ENCODE data around the gene SLC9C1.

SLC9C1 gene

DNA sequence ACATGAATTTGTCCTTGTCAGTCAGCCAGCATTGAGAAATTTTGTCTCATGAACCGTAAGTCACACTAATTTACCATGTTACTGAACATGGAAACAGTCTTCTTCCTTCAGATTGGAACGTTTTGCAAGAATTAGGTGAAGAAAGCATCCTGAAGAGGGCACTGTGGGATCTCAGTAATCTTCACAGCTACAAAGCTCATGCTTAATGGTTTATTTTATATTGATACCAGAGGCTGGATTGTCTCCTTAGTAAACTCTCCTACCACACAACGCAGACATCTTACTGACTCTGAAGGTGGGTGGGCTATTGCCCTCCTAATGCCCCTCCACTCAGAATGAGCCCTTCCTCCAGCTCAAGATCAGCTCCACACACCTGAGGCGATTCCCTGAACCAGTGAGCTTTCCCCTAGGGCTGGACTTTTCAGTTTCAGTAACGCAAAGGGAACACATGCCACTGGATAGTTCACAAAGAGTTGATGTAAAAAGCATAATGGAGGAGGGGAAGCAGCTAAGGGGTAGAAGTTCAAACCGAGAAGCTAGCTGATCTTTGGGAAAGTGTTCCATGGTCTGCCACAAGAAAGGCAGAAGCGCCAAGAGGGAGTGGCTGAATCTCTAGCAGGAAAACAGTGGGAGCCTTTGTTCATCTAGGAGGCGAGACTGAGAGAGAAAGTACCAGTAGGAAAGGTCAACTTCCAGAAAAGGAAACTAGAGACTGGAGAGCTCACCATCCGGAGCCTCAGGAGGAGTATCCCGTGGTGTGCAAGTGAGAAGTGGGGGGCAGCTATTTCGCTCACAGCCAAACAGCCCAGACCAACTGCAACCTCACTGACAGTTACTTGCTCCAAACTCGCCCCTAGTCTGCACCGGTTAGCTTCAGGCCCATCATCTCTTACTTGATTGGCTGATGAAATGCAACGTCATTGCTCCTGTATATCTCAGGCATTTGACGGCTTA is at the start of gene SLC9C1:
Gene SLC9C1 (minus strand): TSS at position 849 of the 954 bp plus-strand sequence. CDS start 7,425 bp downstream, outside the sequence.
- DNase-seq: no peak

DNA sequence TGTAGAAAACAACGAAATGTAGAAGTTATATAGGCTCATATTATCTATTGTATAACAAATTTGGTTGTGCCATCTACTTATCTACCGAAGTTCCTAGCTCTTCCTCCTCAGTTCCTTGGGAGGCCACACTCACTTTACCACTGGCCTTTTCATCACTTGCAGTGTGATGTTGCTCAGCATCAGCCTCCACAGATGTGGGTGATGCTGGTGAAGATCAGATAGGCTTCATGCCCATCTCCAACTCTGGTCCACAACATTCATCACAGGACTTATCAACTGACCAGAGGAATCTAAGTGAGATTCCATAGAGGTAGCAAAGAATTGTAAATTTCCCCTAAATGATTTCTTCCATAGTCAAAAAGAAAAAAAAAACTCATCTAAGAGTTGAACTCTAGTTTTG is 47.4 kb upstream of the SLC9C1 start:
- DNase-seq: no peak

DNA sequence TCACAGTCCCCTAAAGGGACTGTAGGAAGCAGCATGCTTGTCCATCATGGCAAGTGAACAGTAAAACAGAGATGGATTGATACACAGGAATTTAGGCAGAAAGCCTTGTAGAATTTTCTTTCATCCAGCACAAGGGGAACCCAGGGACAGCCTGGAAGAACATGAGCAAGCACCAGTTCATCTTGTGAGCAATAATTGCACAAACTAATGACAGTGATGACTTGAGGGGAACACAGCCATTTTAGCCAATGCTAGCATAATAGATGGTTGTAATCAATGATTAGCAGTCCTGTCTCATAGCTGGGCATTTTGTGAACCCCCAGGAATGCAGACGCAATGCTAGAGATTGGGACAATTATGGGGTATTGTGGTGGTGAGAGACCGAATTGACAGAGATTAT is 45.6 kb upstream of the SLC9C1 start:
- no peak for DNase-seq

DNA sequence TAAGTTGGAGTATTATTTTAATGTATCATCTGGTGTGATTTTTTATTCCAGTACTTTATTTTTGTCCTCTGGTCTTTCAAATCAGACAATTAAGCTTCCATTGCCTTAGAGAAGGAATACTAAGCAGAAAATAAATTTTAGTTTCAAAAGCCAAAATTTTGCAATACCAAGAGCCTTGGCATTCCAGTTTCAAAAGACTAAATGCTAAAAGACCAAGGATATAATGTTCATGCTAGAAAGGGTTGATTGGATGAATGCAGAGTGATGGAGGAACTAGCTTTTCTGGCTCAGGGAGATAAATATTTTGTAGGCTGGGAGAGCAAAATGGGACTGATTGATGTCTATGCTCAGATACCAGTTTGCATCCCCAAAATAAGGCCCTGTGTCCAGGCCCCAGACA is 45.1 kb upstream of the SLC9C1 start:
- DNase-seq: no peak

DNA sequence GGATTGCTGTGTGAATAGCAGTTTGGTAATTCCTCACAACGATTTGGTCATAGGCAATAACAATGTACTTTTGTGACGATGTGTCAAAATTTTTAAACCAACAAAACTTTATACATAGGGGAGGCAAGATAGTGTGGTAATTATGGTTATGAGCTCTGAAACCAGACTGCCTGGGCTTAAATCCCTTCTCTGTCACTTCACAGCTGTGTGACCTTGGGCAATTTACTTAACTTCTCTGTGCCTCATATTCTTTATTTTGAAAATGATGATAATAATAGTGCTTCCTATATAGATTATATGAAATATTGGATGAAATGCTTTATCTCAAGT is 44.7 kb upstream of the SLC9C1 start:
- DNase-seq: no peak

DNA sequence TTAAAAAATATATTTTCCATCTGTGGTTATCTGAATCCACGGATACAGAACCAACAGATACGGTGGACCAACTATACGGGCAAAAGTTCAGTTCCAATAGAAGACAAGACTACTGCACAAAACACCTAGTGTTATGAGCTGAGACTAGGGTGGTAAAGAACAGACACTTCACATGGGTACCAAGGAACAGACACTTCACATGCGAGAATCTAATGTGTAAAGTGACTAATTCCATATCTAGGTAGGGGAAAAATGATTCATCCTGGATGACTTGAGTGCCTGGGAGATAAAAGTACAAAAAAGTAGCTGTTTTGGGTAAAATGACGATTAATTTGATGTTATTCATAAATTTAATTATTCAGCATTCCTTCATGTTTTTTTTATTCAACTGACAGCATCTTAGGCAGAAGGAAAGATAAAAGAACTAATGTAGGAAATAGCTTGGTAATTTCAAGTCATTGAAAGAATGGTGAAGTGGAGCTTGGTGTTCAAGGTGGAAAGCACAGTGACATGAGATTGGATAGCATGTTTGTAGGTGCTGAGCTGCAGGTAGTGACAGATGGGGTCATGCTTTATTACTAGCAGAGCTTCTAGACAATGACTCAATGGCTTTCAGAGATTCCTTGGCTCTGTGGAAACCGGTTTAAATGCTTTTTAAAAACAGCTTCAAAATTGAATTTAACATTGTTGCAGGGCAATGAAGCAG is 44.2 kb upstream of the SLC9C1 start:
- DNase-seq: no peak

DNA sequence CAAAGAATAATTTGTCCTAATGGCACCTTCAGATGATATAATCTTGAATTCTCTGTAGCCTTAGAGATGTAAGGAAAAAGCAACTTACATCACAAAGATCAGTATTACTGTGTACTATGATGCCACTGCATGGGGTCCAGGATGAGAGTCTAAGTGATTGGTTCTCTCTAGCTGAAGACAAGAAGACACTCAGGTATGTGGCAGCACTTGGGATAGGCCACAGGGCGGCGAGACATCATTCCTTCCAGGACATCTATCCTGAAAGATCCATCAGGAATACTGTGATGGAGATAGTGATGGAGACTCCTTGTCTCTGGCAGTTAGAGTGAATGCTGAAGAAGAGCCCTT is 41.4 kb upstream of the SLC9C1 start:
- DNase-seq: no peak

DNA sequence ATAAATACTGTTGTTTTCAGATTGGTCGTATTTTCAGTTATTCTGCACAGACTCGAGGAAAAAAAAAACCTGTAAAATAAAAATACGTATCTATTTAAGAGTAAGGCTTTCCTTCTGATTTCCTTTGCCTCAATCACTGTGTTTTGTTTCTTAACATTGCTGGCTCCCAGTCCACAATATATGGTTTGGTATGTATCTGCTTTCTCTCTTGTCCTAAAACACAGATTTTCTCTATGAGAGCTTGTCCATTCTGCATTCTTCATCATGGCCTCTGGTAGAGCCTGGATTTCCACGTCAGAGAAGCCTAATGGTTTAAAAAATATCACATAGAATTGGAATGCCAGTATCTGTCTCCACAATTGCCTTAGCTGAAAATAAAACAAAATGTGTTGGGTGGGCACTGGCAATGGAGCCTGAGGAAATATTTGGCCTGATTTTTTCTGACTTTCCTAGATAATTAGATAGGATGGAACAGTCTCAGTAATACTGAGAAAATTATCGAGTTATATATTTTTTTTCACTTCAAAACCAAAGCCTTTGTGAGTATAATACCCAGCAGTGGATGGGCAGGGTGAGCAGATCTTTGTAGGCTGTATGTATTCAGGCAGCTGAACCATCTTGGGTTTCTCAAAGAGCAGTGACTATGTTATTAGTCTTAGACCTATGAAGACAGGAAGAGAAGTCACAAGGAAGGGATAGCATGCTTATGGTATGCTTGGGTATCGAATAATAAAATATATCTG is 40.8 kb upstream of the SLC9C1 start:
- no peak for DNase-seq

DNA sequence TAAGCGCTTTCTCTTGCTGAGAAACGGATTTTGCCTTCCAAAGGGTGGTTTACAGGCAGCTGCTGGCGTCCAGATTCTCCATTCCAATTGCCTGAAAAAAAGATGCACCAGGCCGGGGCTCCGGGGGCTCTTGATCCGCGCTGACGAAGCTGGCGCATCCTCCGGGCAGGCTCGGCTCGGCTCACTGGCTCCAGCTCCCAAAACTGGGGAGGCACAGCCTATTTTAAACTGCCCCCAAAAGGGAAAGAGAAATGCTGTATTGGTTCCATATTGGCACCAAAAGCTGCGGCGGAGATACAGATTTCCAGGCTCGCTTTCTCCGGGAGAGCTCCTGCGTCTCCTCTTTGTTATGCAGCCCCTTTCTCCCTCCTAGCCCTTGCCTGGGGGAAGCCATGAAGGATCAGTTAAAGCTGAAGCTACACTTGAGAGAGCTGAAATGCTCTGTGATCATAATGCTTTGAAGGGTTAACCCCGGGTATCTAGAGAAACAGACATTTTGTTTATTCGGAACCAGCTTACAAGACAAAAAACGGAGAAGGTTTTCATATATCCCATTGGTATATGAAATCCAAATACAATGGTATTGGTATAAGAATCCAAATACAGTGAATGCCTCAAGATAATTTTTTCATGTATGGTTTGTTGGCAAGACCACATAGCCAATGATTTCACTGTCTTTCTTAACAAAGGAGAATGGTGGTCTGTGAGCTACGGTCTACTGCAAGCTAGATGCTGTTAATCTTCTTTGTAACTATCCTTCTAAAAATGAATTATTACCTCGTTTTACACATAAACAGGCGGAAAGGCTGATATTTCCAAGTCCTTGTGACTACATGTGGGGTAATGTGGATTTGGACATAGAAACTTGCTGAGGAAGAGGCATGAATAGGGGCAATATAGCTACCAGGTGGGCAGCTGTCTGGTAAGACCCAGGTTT is 39.6 kb upstream of the SLC9C1 start:
- no peak for DNase-seq

DNA sequence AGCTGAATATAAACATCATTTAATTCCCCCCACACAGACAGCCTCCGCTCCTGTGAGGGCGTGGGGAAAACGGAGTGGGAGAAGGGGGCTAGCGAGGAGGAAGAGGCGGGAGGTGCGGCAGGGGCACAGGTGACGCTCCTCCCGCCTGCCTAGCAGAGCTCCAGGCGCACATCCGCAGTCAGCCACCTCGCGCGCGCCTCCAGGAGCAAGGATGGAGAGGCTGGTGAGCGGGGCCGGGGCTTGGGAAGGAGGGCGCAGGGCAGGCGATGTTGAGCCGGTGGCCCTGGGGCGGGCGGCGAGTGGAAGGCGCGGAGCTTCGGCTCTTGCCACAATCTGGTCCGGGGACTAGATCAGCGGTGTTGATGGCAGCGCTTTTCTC is 39.0 kb upstream of the SLC9C1 start, which contains the start of gene CD200:
Gene CD200 (plus strand): TSS at position 155 of the 379 bp plus-strand sequence. CDS start 57 bp downstream, at position 212.
- DNase-seq: peak; percentile 58

DNA sequence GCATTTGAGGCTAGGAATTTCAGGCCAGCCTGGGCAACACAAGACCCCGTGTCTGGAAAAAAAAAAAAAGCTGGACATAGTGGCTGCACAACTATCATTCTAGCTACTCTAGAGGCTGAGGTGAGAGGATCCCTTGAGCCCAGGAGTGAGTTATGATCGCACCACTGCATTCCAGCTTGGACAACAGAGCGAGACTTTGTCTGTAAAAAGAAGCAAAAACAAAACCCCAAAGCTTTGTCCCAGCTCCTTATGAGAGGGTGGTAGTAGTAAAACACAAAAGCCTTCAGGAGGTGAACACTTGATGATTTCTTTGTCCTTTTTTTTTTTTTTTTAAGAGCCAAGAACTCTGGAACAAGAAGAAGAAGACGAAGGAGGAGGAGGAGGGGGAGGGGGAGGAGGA is 37.8 kb upstream of the SLC9C1 start:
- DNase-seq: no peak

DNA sequence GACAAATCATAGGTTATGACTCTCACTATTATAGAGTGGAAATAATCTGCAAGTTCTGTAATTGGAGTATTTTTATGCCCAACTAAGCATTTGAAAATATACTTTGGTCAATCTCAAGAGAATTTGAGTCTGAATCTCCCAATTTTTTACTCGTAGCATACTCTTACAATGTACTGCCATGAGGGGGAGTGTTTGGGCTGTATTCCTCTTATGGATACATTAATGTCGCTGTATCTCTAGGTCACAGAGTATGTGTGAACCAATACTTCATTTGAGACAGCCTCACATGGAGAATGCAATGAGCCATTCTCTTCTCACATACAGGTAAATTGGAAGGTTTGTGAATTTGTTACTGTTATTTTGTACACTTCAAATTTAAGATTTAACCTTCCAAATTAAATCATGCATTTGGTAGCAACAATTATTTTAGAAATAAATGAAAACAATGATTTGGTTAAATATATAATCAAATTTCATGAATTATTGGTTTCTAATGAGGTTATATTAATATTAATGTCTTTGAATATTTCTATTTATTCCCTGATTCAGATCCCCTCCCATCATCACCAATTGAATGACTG is 33.4 kb upstream of the SLC9C1 start:
- DNase-seq: no peak

DNA sequence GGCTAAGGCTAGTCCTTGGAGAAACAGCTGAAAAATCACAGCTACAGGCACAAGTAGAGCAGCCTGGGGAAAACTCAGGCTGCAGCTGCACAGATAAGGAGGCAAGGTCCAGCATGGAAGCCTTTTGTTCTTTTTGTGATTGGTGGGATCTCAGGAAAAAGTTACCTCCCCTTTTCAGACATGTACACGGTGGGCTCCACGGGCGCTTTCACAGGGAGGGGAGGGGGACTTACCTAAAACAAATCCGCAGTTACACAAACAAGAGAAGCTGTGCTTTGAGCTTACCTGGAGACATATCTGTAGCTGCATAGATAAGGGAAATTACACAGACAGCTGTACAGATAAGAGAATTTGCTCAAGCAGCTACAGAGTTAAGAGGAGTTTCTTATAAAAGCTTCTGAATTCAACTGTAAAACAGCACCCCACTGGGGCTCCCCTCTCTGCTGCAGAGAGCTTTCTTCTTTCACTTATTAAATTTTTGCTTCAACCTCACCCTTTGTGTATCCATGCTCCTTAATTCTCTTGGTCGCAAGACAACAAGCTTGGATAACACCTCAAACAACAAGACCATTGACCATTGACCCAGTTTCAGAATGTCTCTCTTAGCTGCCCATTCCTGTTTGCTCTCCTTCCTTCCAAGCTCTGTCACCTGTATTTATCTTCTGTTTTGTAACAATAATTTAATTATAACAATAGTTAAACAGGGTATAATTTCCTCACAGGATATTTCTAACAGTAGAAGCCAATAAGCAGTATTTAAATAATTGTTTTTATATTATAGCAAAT is 28.0 kb upstream of the SLC9C1 start:
- DNase-seq: no peak

DNA sequence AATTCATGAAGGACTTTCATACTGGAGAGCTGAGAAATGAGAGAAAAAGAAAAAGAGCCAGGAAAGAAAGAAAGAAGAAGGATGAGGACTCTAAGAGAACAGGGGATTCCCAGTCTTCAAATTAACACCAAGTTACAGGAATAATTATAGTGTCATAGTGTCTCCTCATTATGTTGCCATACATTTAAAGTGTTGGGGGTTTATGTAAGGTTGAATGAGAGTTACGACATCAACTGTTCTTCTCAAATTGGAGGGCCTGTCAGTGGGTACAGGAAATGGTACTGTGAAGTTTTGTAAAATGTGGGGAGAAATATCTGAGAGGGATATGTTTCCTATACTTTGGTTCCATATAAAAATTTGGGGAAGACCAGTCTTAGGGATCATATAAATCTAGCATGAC is 26.7 kb upstream of the SLC9C1 start:
- no peak for DNase-seq

DNA sequence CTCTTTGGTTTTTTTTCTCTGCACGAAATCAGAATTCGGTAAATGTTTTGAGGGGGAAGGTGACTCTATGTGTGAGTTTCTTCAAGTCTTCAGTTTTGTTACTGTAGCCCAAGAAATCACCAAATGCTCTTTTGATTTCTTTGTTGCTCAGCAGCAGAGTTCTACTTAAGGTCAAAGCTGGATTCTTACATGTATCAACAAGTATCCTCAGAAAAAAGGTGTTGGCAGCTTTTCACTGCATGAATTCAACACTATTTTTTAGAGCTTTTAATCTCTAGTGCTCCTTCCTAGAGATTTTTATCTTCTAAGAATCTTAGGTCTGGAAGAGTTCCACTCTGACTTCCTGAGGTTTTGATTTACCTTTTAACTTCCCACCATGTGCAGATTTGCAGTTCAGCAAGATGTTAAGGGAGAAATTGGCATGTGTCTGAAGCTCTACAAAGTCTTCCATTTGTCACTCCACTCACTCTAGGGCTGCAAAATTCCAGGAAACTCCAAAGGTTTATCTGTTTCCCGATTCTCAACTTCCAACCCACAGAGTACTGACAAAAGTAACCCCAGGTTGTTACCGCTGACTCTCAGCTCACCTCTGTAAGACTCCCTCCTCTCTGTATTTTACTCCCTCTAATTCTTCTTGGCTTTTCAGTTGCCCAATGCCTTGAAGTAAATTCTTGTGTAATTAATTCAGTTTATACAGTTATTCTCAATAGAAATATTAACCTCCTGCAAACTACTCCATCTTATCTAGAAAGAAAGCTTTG is 25.7 kb upstream of the SLC9C1 start:
- no peak for DNase-seq

DNA sequence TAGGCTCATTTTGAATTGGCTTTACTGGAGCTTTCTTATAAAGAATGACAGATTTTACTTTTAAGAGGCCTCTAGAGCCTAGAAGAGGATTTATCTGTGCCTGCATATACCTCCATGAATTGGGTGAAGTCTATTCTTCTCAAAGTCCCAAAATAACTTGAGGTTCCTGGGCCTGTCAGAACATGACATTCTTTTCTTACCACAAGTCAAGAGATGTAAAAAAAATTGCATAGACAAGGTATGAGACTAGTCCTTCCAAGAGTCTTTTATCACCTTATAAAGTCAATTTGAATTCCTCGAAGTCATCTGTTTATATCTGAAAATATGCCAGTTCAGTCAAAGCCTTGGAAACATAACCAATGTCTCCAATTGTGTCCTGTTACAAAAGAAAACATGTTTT is 21.8 kb upstream of the SLC9C1 start:
- DNase-seq: no peak

DNA sequence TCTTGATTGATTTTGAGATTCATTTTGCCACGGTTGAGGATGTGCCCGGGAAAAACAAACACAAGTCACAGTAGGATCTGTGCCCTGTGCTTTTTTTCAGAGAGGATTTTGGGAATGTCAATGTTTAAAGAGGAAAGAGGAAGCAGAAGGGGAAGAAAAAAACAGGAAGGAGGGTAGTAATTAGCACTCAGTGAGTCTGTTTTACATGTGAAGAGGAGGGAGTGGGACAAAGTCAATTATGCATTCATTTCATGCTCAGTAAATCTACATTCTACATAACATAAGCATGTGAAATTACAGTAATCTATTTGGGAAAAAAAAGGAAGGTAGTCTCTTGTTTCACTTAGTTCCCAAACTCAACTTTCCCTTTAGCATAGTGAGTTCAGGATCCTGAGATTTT is 20.6 kb upstream of the SLC9C1 start:
- DNase-seq: no peak

DNA sequence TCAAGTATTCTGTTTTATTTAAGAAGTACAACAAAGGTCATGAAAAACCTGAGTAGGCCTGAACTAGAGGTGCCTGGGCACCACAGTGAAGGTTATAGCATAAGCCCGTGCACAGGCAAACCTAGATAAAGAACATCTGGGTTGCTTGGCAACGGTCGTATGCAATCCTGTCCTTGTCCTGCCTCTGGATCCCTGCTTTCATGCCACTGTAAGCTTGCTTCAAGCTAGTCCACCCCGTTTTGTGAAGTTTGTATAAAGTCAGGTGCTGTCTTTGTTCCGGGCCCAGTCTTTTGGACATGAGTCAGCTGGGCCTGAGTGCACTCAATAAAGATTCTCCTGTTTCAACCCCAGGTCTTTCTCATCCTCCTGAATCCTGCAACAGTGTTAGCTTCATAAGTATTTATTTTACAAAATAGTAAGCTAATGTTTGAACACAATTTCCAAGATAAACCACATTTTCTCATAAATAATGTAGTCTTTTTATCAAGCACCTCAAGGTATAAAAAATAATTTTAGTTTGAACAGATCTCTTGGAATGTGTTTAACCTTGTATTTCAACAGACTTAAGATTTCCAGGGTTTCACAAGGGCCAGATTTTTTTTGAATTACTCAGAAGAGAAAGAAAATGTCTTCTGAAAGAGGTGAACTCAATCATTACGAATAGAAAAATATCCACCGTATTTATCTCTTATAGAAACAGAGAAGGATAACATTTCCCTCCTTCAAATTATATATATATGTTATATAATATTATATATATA is 14.3 kb upstream of the SLC9C1 start:
- no peak for DNase-seq

DNA sequence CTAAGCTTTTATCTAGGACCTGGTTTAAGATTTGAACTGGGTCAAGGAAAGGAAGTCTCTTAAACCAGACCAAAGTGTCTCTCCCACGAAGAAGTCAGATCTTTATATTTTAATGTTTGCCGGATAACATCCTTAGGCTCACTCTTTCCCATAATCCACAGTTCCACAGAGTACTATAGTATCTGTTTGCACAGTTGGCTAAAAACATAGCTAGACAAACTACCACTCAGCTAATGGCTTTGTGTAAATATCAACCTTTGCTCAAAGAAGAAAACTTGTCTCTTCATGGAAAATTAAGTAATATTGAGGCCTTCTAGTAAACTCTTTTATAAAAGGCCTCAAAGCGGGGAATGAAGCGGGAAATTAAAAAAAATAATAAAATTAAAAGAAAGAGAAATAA is 13.5 kb upstream of the SLC9C1 start:
- no peak for DNase-seq

DNA sequence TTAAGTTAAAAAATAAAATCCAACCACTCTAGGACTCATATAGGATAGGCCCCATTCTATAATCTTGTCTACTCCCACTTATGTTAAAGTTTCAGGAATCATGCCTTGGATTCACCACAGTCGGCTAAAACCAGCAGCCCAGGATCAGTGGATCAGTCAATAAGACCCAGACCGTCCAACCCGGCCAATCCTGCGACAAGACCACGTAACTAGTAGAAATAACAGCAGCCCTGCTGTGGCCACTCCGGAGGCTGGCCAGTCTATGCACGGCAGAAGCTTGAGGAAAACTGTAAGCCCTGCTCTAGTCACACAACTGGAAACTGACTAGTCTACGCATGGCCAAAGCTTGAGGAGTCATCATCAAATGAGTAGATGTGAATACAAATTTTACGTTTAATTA is 12.8 kb upstream of the SLC9C1 start:
- DNase-seq: no peak
